ENCODE data around the gene SDCBP2.

Gene SDCBP2

DNA sequence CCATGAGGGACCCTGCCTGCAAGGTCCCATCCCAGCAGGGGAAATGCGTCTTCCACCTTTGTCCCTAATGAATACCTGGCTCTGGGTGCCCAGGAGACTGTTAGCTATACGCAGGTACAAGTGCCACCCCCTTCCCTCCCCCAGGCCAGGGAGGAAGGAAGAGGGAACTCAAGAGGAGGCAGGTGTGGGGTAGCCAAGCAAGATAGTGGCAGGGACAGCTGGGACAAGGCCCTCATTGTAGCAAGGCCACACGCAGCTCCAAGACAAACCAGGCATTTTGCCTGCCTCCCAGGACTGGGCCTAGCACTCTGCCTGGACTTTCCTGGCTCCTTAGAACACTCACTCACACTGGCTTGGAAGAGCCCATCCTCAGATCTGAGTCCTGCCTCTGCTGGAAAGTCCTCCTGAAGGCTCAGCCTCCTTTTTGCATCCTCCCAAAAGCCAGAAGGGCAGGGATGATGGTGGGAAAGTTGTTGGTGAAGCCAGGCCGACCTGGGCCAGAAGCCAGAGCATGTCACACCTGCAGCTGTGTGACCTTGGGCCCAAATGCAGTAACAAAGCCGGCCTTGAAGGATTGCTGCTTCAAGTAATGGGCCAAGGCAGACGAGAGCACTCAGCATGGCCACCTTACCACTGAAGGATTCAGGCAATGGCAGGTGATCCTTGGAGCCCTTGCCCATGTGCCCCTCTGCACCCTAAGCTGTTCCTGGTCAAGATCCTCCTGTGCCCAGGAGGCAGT is 35.1 kb downstream of the SDCBP2 start:
- H3K27ac ChIP-seq, result no peak overlapping the region
- no peak for TF ChIP-seq CTCF (IDR thresholded peaks at IDR 0.05; ENCODE audit: low read depth, low read length, missing control alignments)
- DNase-seq, result no peak
- in situ Hi-C loops (cut with HindIII; ENCODE audit: low pct_ligation_motif_present, low sequenced_read_pairs), result no loop called here
- H3K36me3 ChIP-seq (replicated peaks), result no peaks in the 10 kb centered on the region
- no peak overlapping the region for H3K4me3 ChIP-seq (ENCODE audit: low read depth, low read length)
- H3K27me3 ChIP-seq (replicated peaks), result no peaks in the 10 kb centered on the region

DNA sequence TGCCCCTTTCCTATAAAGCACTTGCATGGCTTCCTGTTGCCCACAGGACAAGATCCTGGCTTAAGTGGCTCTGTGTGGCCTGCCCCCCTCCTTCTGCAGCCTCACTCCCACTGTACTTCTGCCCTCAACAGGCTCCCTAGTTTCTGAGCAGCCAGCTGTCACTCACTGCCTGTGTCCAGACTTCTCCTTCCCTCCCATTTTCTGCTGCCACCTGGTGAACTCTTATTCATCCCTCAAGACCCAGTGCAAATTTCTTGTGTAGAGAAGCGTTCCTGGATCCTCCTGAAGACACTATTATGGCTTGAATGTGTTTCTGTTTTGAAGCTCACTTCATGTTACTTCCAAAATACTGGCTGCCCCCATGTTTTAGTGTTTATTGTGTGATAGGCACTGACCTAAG is 36.3 kb downstream of the SDCBP2 start:
- DNase-seq, result no peak
- TF ChIP-seq CTCF (IDR thresholded peaks at IDR 0.05; ENCODE audit: low read depth, low read length, missing control alignments), result no peak
- in situ Hi-C loops (cut with HindIII; ENCODE audit: low pct_ligation_motif_present, low sequenced_read_pairs), result no loop called here
- Histone ChIP-seq H3K4me3 (ENCODE audit: low read depth, low read length) (no peak overlapping the region), H3K27ac (no peak overlapping the region), H3K27me3 (replicated peaks) (no peaks in the 10 kb centered on the region), H3K36me3 (replicated peaks) (no peaks in the 10 kb centered on the region)

DNA sequence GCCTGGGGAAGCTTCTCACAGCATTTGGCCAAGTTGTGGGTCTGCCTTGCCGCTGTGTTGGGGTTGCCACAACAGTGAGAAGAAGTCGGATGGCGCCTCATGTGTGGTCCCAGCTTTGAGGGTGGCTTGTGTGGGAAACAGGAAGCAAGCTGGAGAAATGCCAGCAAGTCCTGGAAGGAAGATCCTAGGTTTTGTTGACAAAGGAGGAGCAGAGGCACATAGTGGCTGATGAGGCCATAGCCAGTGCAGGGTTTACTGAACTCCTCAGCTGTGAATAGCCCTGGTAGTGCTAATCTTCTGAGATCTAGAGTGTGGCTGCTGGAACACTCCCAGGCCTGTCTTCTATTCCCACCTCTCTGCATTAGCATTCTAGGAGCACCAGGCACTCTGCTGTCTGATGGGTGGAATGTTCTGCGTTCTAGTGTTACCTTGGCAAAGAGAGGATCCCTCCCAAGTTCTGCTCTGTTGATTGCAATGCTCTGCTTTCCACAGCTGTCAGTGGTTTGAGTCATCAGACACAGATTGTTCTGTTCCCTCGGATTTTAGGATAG is 37.7 kb downstream of the SDCBP2 start:
- Histone ChIP-seq H3K36me3 (replicated peaks) (no peaks in the 10 kb centered on the region), H3K27ac (no peak overlapping the region), H3K4me3 (ENCODE audit: low read depth, low read length) (no peak overlapping the region), H3K27me3 (replicated peaks) (no peaks in the 10 kb centered on the region)
- in situ Hi-C loops (cut with HindIII; ENCODE audit: low pct_ligation_motif_present, low sequenced_read_pairs), result no loop called here
- no peak for TF ChIP-seq CTCF (IDR thresholded peaks at IDR 0.05; ENCODE audit: low read depth, low read length, missing control alignments)
- DNase-seq, result peak; percentile 26

GRCh38 chr20:1287787-1288569 is 41.0 kb downstream of the SDCBP2 start:
- in situ Hi-C loops (cut with HindIII; ENCODE audit: low pct_ligation_motif_present, low sequenced_read_pairs), result no loop called here
- Histone ChIP-seq H3K4me3 (ENCODE audit: low read depth, low read length) (no peak overlapping the region), H3K36me3 (replicated peaks) (no peaks in the 10 kb centered on the region), H3K27ac (no peak overlapping the region), H3K27me3 (replicated peaks) (no peaks in the 10 kb centered on the region)
- TF ChIP-seq CTCF (IDR thresholded peaks at IDR 0.05; ENCODE audit: low read depth, low read length, missing control alignments), result no peak
- DNase-seq, result no peak

DNA sequence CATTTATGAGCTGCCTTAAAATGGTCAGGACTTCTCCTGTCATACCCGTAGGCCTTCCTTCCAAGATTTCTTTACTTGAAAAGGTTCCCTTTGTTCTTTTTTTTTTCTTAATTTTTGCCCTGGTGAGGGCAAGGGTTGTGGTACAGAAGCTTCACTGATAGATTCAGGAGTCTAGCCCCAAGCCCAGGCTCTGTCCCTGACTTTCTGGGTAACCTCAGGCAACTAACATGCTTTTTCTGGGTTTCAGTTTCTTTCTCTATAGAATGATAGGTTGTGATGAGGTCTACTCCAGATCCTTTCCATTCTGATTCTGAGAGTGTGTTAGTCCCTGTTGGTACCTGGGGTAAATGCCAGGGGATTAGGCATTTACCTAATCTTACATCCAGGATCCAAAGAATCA is 41.6 kb downstream of the SDCBP2 start:
- H3K27me3 ChIP-seq (replicated peaks), result no peaks in the 10 kb centered on the region
- no peak for TF ChIP-seq CTCF (IDR thresholded peaks at IDR 0.05; ENCODE audit: low read depth, low read length, missing control alignments)
- no peak overlapping the region for H3K27ac ChIP-seq
- DNase-seq, result no peak
- no peak overlapping the region for H3K4me3 ChIP-seq (ENCODE audit: low read depth, low read length)
- in situ Hi-C loops (cut with HindIII; ENCODE audit: low pct_ligation_motif_present, low sequenced_read_pairs), result no loop called here
- H3K36me3 ChIP-seq (replicated peaks), result no peaks in the 10 kb centered on the region
